ENCODE data around the gene TRIP6.
A peak's percentile ranks its signal among the peaks of the same experiment; 100 is the strongest.

Gene TRIP6

GRCh38 chr7:100874577-100875355, 7.6 kb downstream of the TRIP6 start, which contains the start of gene SRRT:
SRRT (plus strand) TSS chr7:100875103; CDS start chr7:100875591, 488 bp downstream.
- DNase-seq: peak; percentile 79

DNA sequence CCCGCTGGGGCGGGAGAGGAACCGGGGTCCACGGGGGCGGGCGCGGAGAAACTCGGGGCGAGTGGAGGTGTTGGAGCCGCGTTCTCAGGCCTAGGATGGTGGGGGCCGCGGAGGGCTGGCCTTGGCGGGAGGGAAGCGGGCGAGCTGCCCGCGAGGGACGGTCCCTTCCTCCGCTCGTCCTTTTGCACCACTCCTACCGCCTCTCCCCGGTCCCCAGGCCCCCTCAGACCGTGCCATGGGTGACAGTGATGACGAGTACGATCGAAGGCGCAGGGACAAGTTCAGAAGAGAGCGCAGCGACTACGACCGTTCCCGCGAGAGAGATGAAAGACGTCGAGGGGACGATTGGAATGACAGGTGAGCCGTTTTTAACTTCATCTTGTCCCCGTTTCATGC, 8.2 kb downstream of the TRIP6 start:
- no peak for DNase-seq

- no peak for DNase-seq
Observed at GRCh38 chr7:100878013-100878412, 10.8 kb downstream of the TRIP6 start.

GRCh38 chr7:100878685-100879084, 11.5 kb downstream of the TRIP6 start:
- no peak for DNase-seq

DNA sequence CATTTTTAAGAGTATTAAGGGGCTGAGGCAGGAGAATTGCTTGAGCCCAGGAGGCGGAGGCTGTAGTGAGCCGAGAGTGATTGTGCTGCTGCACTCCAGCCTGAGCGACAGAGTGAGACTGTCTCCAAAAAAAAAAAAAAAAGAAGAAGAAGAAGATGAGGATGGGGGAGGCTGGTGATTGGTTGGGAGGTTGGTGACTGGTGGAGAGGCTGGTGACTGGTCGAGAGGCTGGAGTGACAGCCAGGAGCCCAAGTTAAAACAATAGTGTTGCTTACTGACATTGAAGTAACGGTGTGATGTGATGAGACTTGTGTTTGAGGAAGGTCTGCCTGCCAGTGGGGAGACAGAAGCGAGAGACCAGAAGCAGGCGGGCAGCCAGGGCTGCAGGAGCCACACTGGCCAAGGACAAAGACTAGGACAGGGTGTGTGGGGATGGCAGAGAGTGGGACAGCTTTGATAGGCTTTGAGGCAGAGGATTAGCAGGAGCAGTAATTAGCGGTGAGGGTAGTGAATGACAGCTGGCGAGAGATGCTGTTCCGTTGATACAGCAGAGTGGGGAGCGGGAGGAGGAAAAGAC, 12.6 kb downstream of the TRIP6 start:
- DNase-seq: no peak

DNA sequence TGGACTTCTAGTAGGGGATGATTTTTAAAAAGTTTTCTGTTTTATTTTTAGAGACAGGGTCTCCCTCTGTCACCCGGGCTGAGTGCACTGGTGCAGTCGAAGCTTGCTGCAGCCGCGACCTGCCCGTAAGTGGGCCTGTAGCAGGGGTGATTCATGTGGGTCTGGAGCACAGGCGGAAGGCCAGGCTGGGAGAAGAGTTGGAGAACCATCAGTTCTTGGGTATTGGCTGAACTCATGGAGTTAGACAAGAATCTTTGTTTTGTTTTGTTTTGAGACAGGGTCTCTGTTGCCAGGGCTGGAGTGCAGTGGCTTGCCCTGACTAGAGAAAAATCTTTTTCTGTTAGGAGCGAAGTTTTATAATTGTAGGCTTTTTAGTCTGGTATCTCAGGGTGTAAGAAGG, 13.5 kb downstream of the TRIP6 start:
- no peak for DNase-seq

DNA sequence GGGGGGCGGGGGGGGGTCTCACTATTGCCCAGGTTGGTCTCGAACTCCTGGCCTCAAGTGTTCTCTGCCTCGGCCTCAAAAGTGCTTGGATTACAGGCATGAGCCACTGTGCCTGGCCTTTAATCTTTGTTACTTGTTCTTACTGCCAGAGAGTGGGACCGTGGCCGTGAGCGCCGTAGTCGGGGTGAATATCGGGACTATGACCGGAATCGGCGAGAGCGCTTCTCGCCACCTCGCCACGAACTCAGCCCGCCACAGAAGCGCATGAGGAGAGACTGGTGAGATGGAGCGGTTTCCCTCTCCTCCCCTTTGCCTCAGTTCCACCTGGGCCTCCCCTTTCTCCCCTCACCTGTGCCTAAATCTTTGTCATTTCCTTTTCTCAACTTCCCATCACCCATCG, 13.9 kb downstream of the TRIP6 start:
- DNase-seq: no peak

DNA sequence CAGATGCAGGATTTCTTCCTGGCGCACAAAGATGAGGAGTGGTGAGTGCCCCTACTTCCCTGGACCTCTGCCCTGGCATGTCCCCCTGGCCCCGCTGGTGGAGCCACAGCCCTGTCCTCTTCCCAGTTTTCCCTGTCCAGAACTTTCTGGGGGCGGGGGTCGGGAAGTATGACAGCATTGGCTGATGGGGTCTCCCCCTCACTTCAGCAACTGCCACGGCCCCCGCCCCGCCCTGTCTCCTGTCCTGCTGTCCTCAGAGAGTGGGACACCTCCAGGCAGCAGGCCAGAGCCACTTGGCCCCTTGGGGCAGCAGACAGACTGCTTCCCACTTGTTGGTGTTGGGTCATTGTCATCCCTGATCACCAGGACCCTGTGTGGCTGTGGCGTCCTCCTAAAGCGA, 15.0 kb downstream of the TRIP6 start:
- no peak for DNase-seq

- no peak for DNase-seq
Observed at GRCh38 chr7:100882785-100883526, 15.8 kb downstream of the TRIP6 start.

- DNase-seq: no peak
Observed at GRCh38 chr7:100884736-100885439, 17.7 kb downstream of the TRIP6 start.

DNA sequence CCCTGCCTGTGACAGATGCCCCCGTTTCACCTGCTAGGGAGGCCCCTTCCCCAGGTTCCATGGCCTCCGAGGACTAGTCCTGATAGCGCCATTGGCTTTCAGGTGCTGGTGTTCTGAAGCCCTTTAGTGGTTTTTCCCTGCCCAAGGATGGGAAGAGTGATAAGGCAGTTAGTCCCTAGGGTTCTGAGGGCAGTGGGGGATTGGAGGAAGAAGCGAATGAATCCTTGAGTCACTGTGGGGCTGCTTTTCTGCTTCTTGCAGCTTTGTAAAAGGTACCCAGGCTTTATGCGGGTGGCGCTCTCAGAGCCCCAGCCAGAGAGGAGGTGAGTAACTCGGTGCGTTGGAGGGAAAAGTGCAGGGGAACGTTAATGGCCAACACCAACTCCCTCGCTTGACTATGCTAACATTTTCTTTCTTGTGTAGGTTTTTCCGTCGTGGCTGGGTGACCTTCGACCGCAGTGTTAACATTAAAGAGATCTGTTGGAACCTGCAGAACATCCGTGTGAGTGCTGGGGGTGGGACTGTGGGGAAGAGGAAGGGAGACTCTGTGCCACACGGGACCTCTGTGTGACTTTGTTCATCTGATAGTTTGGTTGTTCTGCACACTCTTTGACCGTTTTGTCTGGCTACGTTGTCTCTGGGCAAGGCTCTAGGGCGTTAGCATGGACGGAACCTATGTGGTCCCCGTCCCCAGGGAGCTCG, 18.4 kb downstream of the TRIP6 start:
- DNase-seq: no peak

DNA sequence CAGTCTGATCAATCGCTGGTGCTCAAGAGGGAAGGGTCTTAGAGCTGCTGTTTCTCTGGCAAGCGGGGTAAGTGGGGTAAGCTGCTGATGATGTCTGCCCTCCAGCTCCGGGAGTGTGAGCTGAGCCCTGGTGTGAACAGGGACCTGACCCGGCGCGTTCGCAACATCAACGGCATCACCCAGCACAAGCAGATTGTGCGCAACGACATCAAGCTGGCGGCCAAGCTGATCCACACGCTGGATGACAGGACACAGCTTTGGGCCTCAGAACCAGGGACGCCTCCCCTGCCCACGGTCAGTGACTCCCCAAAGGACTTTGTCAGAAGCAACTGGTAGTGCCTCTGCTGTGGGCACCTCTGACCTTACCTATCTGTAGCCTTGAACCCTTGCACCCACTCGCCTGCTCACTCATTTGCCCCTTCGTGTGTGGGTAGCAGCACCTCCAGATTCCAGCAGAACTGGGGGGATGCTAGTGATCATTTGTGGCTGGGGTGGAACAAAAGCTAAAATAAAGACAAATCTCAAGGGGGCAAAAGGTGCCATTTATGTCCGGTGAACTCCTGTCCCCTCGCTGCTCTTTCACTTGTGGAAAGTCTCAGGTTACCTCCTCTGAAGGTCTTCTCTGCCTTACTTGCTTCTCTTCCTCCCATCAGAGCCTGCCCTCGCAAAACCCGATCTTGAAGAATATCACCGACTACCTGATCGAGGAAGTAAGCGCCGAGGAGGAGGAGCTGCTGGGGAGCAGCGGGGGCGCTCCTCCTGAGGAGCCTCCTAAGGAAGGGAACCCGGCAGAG, 19.2 kb downstream of the TRIP6 start:
- no peak for DNase-seq

DNA sequence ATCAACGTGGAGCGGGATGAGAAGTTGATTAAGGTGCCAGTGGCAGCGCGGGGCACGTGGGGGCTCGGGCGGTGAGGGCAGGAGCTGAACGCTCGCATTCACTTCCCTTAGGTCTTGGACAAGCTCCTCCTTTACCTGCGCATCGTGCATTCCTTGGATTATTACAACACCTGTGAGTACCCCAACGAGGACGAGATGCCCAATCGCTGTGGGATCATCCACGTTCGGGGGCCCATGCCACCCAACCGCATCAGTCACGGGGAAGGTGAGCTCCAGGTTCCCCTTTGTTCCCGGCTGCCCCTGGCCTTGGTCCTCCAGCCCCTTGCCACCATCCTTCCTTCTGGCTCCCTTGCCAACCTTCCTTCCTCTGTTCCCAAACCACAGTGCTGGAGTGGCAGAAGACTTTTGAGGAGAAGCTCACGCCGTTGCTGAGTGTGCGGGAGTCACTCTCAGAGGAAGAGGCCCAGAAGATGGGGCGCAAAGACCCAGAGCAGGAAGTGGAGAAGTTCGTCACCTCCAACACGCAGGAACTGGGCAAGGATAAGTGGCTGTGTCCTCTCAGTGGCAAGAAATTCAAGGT, 19.8 kb downstream of the TRIP6 start:
- no peak for DNase-seq

- DNase-seq: no peak
Observed at GRCh38 chr7:100887516-100888290, 20.5 kb downstream of the TRIP6 start.

DNA sequence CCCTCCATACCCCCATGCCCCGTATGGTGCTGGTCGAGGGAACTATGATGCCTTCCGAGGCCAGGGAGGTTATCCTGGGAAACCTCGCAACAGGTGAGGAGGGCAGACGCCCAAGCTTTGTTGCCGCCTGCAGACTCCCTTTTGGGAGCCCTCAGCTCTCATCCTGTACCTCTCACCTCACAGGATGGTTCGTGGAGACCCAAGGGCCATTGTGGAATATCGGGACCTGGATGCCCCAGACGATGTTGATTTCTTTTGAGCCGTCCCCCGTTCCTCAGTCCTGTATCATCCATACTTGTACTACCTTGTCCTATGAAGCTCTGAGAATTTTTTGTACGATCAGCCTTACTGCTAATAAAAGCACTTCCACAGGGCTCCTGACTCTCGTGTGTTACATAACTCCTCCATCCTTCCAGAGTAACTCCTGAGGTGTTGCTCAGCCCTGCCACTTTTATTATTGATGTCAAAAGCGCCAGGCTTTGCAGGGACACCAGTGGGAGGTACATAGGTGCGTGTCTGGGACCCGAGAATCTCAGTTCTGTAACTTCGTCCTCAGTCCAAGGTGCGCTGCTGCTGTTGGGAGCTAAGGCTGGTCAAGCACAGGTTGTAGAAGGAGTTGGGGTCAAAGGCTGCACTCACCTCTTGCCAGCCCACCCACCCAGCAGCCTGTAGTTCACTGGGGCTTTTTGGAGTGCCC, 21.3 kb downstream of the TRIP6 start:
- DNase-seq: no peak

- DNase-seq: no peak
Observed at GRCh38 chr7:100888988-100889750, 22.0 kb downstream of the TRIP6 start, which contains the start of gene UFSP1. UFSP1 (minus strand) TSS chr7:100889715; CDS start chr7:100889271, 444 bp downstream.

DNA sequence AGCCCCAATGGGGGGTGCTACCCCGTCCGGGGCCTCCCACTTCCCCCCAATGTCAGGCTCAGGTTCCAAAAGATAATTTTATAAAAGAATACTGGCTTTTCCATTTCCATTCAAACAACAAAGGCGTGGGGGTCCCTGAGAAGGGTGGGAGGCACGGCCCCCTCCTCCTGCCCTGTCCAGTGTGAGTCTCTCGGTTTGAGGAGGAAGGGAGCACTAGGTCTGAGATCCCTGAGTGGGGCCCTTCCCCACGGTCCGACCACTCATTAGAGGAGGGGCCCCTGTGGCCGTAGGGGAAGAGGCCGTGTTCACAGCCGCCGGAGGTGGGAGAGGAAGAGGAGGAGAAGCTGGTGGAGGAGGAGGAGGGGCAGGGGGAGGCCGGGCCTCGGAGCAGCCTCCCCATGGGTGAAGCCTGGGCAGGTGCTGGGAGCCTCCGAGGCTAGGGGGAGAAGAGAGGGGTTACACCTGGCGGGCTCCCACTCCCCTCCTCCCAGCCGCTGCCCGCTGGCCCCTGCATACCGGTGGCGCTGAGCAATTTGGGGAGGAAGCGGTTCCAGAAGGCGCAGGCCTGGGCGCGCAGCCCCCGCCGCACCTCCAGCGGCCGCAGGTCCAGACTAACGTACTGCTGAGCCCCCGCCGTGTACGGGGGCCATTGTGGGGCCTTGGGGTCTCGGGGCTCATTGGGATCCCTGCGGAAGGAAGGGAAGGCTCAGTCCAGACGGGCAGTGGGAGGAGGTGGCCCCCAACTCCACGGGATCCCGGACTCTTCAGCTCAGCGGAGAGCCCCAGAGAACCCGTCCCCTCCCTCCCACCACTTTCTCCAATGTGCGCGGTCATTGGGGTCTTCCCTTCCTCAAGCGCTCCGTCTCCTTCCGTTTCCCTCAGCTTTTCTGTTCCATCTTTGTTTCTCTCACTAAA, 23.7 kb downstream of the TRIP6 start:
- DNase-seq: no peak
